Nephron (organoid): ENCODE results near the gene MLXIP.
A peak's percentile ranks its signal among the peaks of the same experiment; 100 is the strongest.

ENCODE experiments used
- H3K27ac Mint-ChIP-seq, 3 experiments: 2 replicates each; pipeline ENCODE4 v1.8.0; 2020; ENCODE audit warnings: mixed read lengths in 3 of 3, mild to moderate bottlenecking in 2 of 3, moderate library complexity in 1 of 3
- H3K27me3 Mint-ChIP-seq: 2 replicates; pipeline ENCODE4 v1.8.0; 2021; ENCODE audit warnings: low read depth, mild to moderate bottlenecking, moderate library complexity, mixed read lengths
- H3K36me3 Mint-ChIP-seq: 2 replicates; pipeline ENCODE4 v1.8.0; 2020; ENCODE audit warnings: low read depth, mixed read lengths
- H3K4me1 Mint-ChIP-seq: 2 replicates; pipeline ENCODE4 v1.8.0; 2020; ENCODE audit warnings: mixed read lengths
- H3K4me3 Mint-ChIP-seq, 3 experiments: 2 replicates each; pipeline ENCODE4 v1.8.0; 2020; ENCODE audit warnings: mild to moderate bottlenecking in 3 of 3, mixed read lengths in 3 of 3, moderate library complexity in 2 of 3
- H3K9me3 Mint-ChIP-seq: 2 replicates; pipeline ENCODE4 v1.8.0; 2020; ENCODE audit warnings: mixed read lengths
- CTCF ChIP-seq, 3 experiments: fragments of 200-600 bp; sonication (generic); IDR thresholded peaks; one replicate each; pipeline ENCODE4 v1.5.0; 2021; ENCODE audit warnings: antibody characterized with exemption in 3 of 3; ENCODE audit not compliant: unreplicated experiment in 3 of 3

The MLXIP gene

GRCh38 chr12:122079532-122080081, 1.1 kb downstream of the MLXIP start:
- TF ChIP-seq CTCF (IDR thresholded peaks at IDR 0.05; ENCODE audit: unreplicated experiment in 3 of 3), result no peak
- H3K4me3 Mint-ChIP-seq, result peak overlapping the region; percentile 86 to 92 (median 88)
- no peaks in the 10 kb centered on the region for H3K9me3 Mint-ChIP-seq
- H3K4me1 Mint-ChIP-seq, result peaks cover 44% of the 10 kb centered on the region
- peaks cover 4% of the 10 kb centered on the region for H3K27me3 Mint-ChIP-seq
- H3K36me3 Mint-ChIP-seq, result peaks cover 15% of the 10 kb centered on the region
- H3K27ac Mint-ChIP-seq, result peak overlapping the region; percentile 87 to 89 (median 87)

- Mint-ChIP-seq H3K4me3 (peak overlapping the region; percentile 86 to 92 (median 88)), H3K36me3 (peaks cover 19% of the 10 kb centered on the region), H3K27ac (peak overlapping the region; percentile 87 to 89 (median 87)), H3K27me3 (no peaks in the 10 kb centered on the region), H3K4me1 (peaks cover 46% of the 10 kb centered on the region), H3K9me3 (no peaks in the 10 kb centered on the region)
- TF ChIP-seq CTCF (IDR thresholded peaks at IDR 0.05; ENCODE audit: unreplicated experiment in 3 of 3), result no peak
Observed at GRCh38 chr12:122080149-122081082, 1.9 kb downstream of the MLXIP start.

GRCh38 chr12:122081083-122081696, 2.6 kb downstream of the MLXIP start:
- peaks cover 53% of the 10 kb centered on the region for H3K4me1 Mint-ChIP-seq
- H3K27ac Mint-ChIP-seq, result peak overlapping the region; percentile 85 to 89 (median 86)
- no peaks in the 10 kb centered on the region for H3K9me3 Mint-ChIP-seq
- peaks cover 27% of the 10 kb centered on the region for H3K36me3 Mint-ChIP-seq
- H3K27me3 Mint-ChIP-seq, result no peaks in the 10 kb centered on the region
- no peak for TF ChIP-seq CTCF (IDR thresholded peaks at IDR 0.05; ENCODE audit: unreplicated experiment in 3 of 3)
- H3K4me3 Mint-ChIP-seq, result peak overlapping the region; percentile 86 to 92 (median 88)

GRCh38 chr12:122081697-122082221, 3.2 kb downstream of the MLXIP start:
- H3K4me1 Mint-ChIP-seq, result peaks cover 59% of the 10 kb centered on the region

More at GRCh38 chr12:122081697-122082221, 3.2 kb downstream of the MLXIP start:
- Mint-ChIP-seq H3K27me3 (no peaks in the 10 kb centered on the region), H3K9me3 (no peaks in the 10 kb centered on the region), H3K4me3 (peak overlapping the region; percentile 86 to 92 (median 88)), H3K36me3 (peaks cover 30% of the 10 kb centered on the region), H3K27ac (peak overlapping the region; percentile 85 to 89 (median 86))
- no peak for TF ChIP-seq CTCF (IDR thresholded peaks at IDR 0.05; ENCODE audit: unreplicated experiment in 3 of 3)
